SHP77 (cell line): ENCODE measurements around the gene MT1H.
"Not testable (repeated sequence)": the region's sequence is repeated elsewhere in the genome, so short reads cannot be mapped to it uniquely, and the experiment has no call there.

Source experiments
- DNase-seq, 2 experiments: peaks; one replicate each; lab custom pipeline; 2025; lab: John Stamatoyannopoulos, UW

MT1H gene

GRCh38 chr16:56669005-56669839, at the start of gene MT1H:
Gene MT1H, plus strand, starts transcription at chr16:56669814. Its CDS starts 71 bp downstream, at chr16:56669885.
- no peak for DNase-seq

GRCh38 chr16:56620339-56620897, 49.2 kb upstream of the MT1H start:
- no peak for DNase-seq

- DNase-seq: not testable (repeated sequence)
These were observed 47.8 kb upstream of the MT1H start for GRCh38 chr16:56621665-56622445.

- DNase-seq: not testable (repeated sequence)
These were observed 46.4 kb upstream of the MT1H start for GRCh38 chr16:56623184-56623583.

DNA sequence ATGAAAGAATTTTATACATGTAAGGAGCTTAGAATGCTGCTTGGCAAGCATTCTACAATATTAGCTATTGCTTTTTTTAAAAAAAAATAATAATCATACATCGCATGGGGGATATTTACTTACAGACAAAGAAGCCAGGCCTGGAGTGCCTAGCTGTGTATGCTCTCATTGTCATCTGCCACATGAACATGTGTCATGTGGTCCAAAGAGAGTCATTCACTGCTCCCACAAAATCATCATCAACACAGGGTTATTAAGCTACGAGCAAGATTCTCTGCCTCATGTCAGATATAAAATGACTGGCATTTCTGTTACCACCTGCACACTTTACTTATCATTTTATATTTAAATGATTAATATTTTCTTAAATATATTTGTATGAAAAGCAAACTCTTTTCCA, 46.0 kb upstream of the MT1H start:
- no peak for DNase-seq

- no peak for DNase-seq
These were observed 44.3 kb upstream of the MT1H start, which contains the start of gene MT1E for GRCh38 chr16:56625140-56625942. Gene MT1E, plus strand, starts transcription at chr16:56625781. Its CDS starts 71 bp downstream, at chr16:56625852.

DNA sequence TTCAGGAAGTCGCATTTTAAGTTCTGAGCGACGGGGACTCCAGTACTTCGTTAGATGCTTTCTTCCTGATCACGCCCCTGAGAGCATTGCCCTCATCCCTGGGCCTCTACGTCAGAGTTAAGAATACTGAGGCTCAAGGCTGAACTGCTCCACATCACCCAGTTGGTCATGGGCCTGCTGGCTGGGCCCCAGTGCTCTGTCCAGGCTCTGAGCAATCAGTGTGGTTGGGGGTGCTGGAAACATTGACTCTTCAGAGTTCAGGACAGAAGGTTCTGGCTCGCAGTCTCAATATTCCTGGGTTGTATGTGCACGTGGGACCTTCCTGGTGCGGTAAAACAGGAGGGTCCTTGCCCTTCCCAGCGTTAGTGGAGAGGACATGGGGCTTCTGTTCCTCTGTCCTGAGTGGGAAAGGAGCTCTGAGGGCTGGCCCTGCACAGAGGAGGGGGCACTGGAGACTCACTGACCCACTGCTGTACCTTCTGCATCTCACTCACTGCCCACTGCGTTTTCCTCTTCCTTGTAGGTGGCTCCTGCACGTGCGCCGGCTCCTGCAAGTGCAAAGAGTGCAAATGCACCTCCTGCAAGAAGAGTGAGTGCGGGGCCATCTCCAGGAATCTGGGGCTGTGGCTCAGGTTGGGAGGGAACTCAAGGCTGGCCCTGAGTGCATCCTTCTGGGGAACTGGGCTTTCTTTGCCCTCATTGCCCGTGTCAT, 43.5 kb upstream of the MT1H start:
- DNase-seq: no peak

DNA sequence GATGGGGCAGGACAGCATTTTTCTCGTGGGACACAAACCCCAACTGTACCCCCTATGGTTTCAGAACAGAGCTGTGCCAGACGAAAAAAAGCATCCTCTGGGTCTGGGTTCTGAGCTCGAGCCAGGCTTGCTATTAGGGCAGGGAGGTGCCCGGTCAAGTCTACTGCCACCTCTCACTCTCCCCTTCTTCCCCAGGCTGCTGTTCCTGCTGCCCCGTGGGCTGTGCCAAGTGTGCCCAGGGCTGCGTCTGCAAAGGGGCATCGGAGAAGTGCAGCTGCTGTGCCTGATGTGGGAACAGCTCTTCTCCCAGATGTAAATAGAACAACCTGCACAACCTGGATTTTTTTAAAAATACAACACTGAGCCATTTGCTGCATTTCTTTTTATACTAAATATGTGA, 42.9 kb upstream of the MT1H start:
- DNase-seq: no peak

DNA sequence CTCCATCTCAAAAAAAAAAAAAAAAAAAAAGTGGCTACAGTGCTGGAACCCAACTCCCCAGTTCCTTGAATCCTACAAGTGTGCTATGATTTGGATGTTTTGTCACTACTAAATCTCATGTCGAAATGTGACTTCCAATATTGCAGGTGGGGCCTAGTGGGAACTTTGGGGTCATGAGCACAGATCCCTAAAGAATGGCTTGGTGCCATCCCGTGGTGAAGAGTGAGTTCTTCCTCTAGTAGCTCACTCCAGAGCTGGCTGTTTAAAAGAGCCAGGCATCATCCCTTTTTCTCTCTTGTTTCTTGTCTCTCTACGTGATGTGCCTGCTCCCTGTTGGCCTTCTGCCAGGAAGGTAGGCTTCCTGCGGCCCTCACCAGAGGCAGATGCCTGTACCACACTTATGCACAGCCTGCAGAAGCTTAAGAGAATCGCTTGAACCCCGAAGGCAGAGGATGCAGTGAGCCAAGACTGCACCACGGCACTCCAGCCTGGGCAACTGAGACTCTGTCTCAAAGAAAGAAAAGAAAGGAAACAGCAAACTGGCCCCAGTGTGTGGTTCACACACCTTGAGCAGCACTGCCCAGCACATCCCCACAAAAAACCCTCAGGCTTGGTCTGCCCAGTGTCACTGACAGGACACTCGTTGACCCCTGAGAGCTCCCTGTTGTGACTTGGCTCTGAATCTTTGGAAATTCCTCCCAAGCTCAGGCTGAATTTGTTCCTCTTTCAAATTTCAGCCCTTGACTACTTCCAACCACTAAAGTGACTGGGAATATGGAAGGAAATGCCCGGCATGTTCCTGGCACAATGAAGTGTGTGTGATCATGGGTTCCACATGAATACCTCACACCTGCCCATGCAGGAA, 40.9 kb upstream of the MT1H start:
- no peak for DNase-seq

GRCh38 chr16:56629531-56629930, 40.1 kb upstream of the MT1H start:
- no peak for DNase-seq

GRCh38 chr16:56630134-56630533, 39.5 kb upstream of the MT1H start:
- DNase-seq: no peak

DNA sequence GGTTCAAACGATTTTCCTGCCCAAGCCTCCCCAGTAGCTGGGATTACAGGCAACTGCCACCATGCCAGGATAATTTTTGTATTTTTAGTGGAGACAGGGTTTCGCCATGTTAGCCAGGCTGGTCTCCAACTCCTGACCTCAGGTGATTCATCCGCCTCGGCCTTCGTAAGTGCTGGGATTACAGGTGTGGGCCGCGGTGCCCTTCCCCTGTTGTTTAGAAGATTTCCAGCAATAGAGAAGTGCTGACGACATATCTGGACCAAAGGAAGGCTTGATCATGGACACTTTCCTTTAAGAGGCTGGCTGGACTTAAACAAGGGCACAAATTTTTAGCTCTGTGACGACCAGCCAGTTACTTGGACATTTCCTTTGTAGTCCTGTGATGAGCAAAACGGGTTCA, 38.4 kb upstream of the MT1H start:
- DNase-seq: no peak

GRCh38 chr16:56631832-56632155, 37.8 kb upstream of the MT1H start:
- no peak for DNase-seq

DNA sequence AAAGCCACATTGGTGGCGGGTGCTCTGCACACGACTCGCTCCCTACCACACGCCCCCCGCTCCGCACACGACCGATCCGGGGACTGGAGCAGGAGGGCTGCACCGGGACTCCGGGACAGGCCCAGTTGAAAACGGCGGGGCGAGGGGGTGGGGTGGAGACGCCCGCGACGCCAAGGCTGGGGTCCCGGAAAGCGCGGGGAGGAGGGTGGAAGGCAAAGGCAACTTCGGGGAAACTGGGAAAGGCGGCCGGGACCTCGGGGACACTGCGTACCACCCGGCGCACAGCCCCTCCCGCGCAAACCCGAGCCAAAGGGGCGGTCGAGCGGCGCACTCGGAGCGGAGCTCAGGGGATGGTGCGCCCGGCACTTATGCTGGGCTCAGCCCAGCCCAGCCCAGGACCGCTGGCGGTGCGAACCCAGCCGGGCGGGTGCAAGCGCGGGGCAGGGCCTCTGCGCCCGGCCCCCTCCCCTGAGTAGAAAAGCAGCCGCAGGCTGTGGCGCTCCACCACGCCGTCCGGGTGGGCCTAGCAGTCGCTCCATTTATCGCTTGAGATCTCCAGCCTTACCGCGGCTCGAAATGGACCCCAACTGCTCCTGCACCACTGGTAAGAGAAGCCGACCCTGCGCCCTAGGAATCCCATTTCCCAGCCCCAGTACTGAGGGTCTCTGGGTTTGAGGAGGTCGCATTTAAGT, 37.3 kb upstream of the MT1H start, which contains the start of gene MT1M:
TSS of gene MT1M (plus strand) at position 504 of the 692 bp plus-strand sequence. CDS start at position 577, 73 bp downstream.
- no peak for DNase-seq

DNA sequence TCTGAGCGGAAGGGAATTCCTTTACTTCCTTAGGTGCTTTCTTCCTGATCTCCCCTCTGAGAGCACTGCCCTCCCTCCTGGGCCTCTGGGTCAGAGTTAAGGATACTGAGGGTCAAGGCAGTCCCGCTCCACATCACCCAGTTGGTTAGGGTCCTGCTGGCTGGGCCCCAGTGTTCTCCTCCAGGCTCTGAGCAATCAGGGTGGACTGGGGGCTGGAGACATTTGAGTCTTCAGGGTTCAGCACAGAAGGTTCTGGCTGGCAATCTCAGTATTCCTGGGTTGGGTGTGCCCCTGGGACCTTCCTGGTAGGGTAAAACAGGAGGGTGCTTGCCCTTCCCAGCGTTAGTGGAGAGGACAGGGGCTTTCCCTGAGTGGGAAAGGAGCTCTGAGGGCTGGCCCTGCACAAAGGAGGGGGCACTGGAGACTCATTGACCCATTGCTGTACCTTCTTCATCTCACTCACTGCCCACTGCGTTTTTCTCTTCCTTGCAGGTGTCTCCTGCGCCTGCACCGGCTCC, 36.7 kb upstream of the MT1H start:
- no peak for DNase-seq

DNA sequence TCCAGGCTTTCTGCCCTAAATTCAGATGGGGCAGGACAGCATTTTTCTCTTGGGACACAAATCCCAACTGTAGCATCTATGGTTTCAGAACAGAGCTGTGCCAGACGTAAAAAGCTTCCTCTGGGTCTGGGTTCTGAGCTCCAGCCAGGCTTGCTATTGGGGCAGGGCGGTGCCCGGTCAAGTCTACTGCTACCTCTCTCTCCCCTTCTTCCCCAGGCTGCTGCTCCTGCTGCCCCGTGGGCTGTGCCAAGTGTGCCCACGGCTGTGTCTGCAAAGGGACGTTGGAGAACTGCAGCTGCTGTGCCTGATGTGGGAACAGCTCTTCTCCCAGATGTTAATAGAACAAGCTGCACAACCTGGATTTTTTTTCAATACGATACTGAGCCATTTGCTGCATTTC, 36.1 kb upstream of the MT1H start:
- DNase-seq: no peak

DNA sequence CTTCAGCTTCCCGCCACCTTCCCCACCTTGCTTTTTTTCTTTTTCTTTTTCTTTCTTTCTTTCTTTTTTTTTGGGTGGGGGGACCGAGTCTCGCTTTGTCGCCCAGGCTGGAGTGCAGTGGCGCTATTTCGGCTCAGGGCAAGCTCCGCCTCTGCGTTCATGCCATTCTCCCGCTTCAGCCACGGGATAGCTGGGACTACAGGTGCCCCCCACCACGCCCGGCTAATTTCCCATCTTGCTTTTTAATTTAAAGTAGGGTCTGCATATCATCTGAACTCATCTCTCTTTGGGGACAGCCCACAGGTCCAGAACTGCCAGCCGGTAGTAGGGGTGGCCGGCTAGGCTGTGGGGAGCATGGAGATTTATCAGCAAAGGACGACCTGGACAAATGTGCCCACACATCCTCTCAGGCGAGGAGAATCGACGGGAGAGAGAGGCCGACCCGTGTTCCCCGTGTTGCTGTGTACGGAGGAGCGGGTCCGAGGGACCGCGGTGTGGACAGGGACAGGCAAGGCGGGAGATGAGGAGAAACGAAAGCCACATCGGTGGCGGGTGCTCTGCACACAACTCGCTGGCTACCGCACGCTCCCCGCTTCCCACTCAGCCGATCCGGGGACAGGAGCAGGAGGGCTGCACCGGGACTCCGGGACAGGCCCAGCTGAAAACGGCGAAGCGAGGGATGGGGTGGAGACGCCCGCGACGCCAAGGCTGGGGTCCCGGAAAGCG, 34.7 kb upstream of the MT1H start:
- no peak for DNase-seq

- no peak for DNase-seq
These were observed 34.1 kb upstream of the MT1H start for GRCh38 chr16:56635441-56635967.
